Stimulated activated CD8-positive, alpha-beta memory T cell treated with anti-CD3 and anti-CD28 coated beads, Interleukin-15, amount 100 ng/mL, for 24 hours (primary cell): ENCODE measurements around the gene KIAA1328.

Source experiments
- DNase-seq: peaks from one replicate; pipeline ENCODE4 v3.0.0-alpha.2; 2020; ENCODE audit warnings: low read depth

KIAA1328 gene

DNA sequence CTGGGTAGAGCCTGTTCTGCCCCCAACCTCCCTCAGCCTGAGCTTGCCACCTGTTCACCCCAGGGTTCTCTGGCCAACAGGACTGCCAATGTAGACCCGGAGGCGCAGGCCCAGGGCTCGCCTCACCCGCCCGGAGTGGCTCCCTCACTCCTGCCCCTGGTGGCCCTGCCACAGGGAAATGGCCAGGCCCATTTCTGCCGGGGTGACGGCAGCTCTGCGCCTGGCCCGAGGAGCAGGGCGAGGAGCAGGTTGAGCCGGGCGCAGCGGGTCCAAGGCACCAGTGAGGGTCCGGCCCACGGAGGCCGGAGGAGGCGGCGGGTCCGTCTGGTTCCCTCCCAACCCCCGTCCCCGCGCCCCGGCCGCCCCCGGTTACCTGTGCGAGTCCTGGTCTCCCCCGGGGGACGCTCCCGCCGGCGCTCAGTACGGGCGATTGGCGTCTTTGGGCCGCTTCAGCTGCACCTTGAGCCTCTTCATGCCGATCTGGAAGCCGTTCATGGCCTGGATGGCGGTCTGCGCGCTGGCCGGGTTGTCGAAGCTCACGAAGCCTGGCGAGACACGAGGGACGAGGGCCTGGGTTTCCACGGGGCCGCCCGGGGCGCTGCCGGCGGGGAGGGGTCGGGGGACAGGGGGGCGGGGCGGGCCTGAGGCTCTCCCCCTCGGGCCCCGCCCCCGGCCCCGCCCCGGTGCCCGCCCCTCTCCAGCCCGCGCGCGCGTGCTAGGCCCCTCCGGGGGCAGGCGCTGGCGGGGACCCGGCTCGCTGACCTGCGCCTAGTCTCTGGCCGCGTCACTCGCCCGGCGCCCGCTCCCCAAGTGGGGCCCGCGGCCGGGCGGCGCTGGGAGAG is 424.7 kb downstream of the KIAA1328 start:
- DNase-seq, result no peak

DNA sequence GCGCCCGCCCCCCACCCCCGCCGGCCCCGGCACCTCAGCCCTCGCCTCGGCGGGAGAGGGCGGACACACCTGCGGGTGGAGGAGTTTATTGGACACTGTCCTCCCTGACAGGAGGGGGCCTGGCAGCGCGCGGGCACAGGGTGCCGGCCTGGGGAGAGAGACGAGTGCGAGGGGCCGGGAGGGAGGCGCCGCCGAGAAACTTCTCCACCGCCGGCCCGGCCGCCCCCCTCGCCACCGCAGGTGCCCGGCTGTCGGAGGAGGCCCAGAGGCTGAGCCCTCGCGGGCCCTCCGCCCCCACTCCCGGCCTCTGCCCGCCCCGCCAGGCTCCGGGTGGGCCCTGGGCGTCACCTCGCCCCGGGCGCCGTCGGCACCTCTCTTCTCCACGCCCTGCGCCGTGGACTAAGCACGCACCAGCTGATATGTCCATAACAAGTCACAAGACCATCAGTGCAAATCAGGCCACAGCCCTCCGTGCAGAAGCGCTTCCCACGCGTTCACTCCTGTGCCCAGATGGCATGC is 425.4 kb downstream of the KIAA1328 start:
- DNase-seq, result no peak

DNA sequence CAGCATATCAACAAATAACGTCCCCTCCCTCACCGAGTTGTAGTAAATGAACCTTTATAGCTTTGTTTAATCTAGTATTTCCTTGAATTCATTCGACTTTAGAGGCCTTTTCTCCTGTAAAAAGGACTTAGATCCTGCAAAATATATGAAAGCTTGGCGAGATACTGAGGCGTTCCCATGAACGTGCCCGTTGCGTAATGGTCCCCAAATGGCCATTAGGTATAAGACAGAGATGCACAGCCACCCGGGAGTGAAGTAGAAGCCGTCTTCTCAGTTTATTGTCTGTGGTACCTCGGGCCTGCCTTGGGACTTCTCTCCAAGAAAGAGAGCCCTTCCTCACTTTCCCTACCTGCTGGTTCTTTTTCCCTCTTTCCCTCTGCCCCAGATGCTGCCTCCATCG is 426.0 kb downstream of the KIAA1328 start:
- DNase-seq, result no peak

DNA sequence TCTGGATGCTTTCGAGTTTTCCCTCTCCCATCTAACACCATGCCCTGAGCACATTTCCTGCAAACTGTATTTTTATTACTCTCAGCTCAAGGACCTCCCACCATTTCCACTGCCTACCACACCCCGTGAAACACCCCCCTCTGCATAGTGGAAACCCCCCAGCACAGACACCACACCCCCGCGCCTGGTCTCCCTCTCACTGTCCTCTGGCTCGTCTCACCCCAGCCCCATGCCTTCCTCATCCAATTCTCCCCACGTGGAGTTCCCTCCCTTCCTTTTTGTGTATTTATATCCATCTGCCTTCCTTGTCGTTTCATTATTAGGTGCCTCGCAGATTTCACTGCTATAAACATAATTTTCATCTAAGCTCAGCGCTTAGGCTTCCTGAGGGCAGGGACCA is 429.2 kb downstream of the KIAA1328 start:
- DNase-seq, result no peak

DNA sequence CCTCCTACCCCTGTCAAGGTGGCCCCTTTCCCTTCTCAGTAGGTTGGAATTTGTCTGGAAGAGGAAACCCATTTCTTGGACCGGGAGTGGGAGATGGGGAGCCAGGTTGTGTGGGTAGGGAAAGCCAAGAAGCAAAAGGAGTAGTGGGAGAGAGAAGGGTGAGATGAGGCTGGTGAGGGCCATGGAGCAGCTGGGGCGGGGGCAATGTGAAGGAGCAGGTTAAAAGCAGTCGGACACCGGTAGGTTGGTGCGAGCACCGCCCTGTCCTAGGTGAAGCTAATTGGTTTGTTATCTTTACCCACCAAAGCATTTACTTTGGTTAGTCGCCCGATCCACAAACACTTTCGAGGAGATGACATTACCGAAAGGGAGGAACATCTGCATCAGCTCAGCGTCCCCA is 429.9 kb downstream of the KIAA1328 start:
- no peak for DNase-seq

DNA sequence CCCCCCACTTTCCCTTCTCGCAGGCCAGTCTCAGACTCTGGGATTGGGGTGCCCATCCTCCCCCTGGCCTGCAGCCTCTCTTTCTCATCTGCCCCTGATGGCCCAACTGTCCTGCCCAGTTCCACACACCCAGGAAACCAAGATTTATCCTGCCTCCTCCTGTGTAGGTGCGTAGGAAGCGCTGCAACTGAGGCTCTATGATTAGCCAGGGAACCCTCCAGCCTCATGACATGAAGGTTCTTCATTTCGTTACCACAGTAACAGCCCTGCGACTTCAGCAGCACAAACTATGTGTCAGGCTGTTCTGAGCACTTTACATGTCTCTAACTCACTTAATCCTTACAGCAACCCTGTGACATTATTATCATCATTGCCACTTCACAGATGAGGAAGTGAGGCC is 430.8 kb downstream of the KIAA1328 start:
- no peak for DNase-seq

DNA sequence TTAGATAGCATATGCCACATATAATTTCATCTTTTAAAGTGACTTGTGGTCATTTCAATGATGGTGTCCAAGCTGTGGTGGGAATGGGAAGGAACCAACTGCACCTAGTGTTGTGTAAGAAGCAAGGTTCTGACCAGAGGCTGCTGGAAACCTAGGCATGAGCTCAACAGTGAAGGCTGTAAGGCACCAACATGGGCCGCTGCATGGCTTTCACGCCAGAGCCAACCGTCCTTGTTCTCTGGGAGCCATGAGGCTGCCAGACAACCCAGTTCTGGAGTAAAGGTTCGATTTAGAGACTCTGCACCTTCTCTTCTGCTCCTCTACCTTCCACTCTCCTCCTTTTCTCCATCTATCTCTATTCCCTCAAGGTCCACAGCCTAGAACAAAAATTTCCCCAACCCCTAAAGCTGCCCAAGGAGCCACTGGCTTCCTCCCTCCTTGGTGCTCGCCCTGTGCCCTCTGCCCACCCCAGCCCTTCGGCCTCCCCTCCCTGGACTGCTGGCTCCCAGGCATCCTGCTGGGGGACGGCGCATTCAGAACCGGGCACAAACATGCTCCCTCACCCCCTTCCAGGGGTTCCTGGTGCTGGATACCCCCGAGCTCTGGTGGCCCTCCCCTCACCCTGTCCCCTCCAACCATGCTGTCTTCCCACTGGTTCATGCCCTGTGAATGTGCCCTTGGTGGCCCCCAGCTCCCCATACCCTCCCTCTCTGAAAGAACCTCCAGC is 431.6 kb downstream of the KIAA1328 start:
- DNase-seq, result no peak

DNA sequence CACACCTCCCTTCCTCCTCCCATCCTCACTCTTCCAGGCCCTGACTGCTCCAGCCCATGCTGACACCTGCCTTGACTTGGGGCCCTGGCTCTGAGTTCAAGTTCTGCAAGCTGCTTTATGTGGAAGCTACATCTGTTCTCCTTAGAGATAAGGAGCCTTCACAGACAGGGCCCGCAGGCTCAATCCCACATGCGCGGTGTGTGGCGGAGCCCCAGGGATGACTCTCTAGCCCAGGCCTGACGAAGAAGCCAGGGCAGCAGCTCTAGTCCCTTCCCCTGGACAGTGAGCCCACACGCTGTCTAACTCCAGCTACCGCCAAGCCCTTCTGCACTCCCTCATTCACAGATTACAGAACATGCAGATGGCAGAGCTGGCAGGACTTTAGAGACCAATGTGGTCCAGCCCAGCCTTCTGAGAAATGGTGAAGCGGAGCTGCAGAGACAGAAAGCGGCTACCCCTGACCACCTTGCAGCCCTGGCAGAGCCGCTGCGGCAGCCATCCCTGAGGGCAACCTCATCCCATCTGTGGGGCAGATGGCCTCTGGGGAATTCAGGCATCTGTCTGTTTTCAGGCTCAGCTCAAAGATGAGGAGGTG is 432.4 kb downstream of the KIAA1328 start:
- no peak for DNase-seq

DNA sequence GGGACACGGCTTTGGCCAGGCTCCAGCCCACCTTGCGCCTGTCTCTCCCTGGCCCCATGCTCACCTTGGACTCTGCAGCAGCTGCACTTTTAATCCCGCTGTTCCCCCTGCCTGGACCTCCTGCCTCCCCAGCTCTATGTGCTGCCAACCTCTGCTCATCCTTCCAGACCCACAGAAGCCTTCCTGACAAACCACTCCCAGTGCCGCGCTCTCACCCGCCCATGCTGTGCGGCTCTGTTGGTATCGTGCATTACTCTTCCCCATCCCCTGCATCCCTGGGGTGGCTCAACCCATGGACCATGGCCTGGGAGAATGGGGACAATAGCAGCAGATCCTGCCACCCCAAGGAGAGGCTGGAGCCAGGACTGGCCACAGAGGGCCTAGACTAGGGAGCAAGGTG is 433.1 kb downstream of the KIAA1328 start:
- no peak for DNase-seq

DNA sequence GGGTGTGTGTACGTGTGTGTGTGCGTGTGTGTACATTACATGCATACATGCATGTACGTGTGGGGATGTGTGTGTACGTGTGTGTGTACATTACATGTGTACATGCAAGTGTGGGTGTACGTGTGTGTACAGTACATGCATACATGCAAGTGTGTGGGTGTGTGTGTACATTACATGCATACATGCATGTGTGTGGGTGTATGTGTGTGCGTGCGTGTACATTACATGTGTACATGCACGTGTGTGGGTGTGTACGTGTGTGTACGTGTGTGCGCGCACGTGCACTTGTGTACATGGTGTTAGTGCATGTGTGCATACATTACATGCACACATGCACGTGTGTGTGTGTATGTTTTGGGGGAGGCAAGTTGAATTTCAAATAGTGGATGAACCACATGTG is 436.0 kb downstream of the KIAA1328 start:
- no peak for DNase-seq

DNA sequence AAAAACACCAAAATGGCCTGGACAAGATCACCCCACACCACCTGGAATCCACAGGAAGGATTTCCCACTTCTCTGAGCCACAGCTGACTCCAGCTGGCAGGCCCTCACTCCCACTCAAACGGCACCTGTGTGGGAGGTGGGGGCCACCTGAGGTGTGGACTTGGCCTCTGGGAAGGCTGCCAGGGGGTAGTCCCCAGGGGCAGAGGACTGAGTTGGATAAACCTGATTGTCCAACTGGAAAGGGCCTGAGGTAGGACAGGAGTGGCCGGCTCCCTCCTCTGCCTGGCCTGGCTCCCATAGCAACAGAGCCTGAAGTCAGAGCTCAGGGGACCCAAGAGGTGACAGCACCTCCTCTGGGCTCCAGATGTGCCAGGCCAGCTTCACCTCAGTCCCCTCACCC is 436.5 kb downstream of the KIAA1328 start:
- no peak for DNase-seq

DNA sequence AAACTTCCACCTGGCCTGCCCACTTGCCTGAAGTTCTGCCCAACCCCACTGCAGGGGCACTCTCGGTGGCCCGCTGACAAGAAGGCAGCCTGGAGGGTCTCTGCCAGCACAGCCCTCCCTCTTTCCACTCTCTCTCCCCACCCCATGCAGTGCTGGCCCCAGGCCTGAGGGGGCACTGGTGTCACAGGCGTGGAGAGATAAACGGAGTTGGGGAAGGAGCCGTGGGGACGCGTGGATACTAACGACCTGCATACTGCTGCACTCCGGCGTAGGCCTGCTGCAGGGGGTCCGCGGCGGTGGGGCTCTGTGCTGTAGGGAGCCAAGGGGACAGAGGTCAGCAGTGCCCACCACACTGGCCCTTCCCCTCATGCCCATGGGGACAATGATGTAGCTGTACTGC is 437.4 kb downstream of the KIAA1328 start:
- no peak for DNase-seq

DNA sequence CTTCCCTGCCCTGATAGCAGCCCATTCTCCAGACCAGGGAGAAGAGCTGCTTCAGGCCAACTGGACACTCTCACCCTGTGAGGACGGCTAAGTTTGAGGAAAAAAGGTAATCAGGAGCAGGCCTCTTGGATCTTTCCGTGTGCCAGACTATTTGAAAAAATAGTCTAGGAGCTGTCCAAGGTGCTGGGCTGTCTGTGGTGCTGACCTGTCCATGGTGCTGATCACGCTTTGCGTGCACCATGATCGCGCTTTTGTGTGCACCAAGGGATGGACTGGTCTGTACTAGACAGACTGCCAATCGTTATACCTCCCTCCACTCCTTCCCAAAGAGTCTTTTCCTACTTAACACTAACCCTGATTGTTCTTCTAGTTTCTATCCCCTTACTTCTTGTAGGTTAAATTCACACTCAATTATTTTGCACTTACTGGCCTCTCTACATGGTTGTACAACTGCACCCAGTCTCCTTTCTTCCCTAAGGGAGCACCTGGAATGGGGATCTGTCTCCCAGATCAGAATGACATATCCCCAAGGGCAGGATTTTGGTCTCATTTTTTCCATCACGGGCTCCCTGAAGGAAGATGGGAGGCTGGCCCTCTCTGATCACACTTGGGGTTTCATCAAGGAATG is 441.2 kb downstream of the KIAA1328 start:
- DNase-seq, result no peak

DNA sequence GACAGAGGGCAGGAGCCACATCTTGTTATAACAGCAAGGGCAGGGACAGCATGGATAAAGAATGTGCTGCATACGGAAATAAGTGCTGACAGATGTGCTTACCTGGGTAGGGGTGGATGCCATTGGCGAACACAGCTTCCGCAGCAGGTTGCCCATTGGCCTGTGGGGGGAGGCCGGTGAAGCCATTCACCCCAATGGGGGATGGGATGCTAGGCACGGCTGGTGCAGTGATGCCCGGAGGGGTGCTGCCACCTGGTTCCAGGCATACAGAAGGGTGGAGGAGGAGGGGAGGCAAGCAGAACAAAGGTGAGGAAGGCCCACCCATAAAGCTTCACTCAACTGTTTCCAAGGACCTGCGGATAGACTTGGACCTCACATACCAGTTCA is 441.7 kb downstream of the KIAA1328 start:
- no peak for DNase-seq

DNA sequence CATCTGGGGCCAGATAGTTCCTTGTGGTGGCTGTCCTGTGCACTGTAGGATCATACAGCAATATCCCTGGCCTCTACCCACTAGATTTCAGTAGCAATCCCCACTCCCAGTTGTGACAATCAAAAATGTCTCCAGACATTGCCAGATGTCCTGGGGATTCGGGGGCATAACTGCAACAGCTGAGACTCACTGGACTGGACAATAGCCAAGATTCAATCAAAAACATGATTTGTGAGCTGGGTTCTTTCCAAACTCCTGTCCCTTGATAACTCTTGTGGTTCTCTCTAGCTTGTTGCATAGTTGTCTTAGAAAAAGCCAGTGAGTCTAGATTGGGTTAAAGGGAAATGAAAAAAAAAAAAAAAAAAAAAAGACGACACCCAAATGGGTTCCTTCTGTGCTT is 443.3 kb downstream of the KIAA1328 start:
- DNase-seq, result no peak

DNA sequence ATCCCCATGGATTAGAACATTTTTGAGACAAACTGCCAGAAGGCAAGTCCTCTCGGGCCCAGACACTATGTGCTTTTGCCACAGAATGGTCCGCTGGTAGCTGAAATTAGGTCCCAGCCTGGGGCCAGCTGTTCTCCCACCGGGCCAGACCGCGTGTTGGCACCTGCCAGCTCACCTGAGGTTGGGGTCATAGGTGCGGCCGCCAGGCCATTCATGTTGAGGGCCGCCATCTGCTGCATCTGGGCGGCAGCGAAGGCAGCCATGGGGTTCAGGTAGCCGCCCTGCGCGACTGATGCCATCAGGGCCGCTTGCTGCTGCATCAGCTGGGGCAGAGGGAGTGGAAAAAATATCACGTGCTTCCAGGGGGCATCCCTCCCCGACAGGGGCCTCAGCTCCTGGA is 443.9 kb downstream of the KIAA1328 start:
- DNase-seq, result no peak

DNA sequence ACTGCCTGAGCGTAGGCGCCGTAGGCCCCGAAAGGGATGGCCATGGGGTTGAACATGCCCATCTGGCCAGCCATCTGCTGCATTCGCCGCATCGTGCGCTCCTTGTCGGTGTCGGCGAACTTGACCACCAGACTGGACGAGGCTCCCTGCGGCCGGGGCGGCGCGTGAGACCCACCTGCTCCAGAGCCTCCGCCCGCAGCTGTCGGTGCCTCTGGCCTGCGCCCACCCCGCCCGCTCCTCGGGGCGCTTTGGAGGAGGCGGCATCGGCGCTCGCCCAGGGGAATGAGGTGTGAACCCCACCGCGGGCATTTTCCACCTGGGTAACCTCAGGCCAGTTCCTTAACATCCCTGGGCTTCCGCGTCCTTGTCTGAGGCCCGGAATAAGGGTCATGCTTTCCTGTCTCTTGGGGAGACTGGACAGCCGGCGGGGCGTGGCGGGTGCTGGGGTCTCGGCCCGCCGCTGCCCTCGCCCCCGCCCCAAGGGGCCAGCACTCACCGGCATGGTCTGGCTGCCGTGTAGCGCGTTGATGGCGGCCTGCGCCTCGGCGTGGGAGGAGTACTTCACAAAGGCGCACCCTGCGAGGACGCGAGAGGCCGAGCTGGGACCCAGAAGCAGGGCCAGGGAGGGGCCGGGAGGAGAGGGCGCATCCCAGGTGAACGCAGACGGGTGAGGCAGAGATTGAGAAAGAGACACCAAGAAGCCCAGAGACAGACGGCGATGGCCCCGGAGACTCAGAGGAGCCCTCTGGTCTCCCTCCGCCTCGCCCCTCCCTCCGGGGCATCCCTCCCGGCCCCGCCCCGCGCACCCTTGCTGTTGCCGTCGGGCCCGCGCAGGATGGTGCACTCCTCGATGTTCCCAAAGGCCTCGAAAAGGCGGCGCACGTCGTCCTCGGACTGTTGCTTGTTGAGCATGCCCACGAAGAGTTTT is 445.6 kb downstream of the KIAA1328 start:
- DNase-seq, result no peak

DNA sequence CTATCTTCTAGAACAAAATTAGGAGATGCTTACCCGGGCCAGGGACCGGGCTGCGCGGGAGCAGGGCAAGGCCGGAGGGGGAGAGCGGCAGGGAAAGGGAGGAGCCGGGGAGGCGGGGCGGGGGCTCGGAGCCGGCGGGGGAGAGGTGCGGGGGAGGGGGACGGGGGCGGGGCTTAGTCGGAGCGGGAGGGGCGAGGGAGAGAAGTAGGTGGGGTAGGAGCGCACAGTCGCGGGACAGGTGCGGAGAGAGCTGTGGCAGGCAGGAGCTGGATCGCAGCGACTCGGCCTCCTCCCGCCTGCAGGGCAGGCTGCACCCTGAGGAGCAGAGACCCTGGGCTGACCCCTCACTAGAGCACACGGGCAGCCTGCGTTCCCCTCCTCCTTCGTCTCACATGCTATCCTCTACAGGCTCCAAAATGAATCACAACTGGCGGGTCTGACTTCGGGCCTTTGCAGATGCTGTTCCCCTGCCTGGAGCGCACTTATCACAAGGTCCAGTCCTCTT is 446.4 kb downstream of the KIAA1328 start:
- DNase-seq, result no peak

DNA sequence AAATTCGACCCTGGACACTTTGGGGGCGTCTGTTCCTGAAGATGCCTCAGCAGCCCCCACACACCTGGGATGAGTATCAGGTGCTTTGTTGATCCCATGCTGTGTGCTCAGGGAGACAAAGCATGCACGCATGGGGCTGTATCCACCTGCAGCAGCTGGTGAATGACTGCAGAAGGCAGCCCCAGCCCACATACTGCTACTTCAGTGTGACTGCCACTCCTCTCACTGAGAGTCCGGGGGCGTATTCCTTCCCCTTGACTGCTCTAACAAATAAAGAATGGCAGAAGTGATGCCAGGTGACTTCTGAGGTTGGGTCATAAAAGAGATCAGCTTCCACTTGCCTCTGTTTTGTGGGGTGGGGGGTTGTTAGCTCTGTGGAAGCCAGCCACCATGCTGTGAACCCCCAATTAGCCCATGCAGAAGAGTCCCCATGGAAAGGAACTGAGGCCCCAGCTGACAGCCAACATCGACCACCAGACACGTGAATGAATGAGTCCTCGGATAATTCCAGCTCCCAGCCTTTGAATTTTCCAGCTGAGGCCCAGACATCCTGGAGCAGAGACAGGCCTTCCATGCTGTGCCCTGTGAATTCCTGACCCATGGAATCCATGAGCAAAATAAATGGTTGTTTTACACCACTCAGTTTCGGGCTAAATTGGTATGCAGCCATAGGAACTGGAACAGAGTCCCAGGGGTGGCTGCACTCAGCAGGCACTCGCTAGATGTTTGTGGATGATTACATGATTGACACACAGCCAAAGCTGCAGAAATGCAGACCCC is 447.4 kb downstream of the KIAA1328 start:
- no peak for DNase-seq

DNA sequence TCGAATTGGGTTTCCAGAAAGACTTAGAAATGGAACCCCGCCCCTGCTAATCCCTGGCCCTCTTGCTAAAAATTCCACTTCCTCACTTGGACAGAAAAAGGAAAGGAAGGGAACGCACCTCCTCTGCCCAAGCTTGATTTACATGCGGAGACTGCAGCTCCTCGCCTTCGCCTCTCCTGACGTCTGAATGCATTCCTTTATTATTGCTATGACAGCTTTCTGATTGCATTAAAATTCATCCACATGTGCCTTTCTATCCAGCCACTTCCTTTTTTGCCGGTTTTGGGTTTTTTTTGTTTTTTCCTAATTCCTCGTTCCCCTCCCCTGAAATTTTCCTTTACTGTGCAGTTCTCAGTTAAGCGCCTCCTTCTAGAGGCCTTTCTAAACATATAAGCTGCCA is 448.9 kb downstream of the KIAA1328 start:
- no peak for DNase-seq
